ENCODE results near the gene TNPO3.
"Not testable (repeated sequence)": the region's sequence is repeated elsewhere in the genome, so short reads cannot be mapped to it uniquely, and the experiment has no call there.

The TNPO3 gene

DNA sequence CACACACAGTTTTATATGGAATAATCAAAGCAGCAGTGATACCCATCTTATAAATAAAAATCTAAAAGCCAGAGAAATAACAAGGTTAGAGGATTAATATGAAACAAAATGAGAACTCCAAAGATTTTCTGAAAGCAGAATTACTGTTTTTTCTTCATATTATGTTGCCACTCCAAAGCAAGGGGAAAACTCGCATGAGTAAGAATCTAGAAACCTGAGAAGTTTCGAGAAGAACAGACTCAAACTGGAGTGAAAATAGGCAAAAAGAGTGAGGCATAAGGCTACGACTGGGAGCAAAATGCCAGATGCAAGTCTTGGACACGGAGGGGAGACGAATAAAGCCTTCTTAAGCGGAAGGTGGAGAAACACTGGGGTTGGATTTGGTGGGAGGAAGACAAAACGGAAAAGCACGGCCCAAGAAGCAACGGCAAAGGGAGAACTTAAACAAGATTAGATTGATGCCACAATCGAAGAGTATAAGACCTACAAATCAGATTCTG, 923 bp downstream of the TNPO3 start:
- peak overlapping the region; percentile 87 for H3K4me3 ChIP-seq (replicated peaks; ENCODE audit: low read depth, low read length)
- TF ChIP-seq, protein P1, sequence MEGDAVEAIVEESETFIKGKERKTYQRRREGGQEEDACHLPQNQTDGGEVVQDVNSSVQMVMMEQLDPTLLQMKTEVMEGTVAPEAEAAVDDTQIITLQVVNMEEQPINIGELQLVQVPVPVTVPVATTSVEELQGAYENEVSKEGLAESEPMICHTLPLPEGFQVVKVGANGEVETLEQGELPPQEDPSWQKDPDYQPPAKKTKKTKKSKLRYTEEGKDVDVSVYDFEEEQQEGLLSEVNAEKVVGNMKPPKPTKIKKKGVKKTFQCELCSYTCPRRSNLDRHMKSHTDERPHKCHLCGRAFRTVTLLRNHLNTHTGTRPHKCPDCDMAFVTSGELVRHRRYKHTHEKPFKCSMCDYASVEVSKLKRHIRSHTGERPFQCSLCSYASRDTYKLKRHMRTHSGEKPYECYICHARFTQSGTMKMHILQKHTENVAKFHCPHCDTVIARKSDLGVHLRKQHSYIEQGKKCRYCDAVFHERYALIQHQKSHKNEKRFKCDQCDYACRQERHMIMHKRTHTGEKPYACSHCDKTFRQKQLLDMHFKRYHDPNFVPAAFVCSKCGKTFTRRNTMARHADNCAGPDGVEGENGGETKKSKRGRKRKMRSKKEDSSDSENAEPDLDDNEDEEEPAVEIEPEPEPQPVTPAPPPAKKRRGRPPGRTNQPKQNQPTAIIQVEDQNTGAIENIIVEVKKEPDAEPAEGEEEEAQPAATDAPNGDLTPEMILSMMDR (IDR thresholded peaks at IDR 0.05; ENCODE audit: low read length, missing control alignments): no peak
- peak; percentile 44 for DNase-seq (ENCODE audit: low read depth)

DNA sequence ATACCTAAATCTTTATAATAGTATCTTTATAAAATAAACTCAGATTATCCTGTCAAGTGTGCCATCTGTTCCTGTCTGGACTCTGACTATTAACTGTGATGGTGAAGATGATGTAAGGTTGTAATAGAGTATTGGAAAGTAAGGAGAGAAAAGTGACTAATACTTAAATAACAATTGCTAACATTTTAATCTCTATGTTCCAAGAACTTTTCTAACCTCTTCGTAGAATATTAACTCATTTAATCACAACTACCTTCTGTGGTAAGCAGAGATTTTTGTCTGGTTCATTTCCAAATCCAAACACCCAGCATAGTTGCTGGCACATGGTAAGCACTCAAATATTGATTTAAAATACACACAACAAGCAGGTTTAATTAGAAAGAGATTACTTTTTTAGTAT, 2.5 kb downstream of the TNPO3 start:
- no peak overlapping the region for H3K4me3 ChIP-seq (replicated peaks; ENCODE audit: low read depth, low read length)
- no peak for DNase-seq (ENCODE audit: low read depth)
- TF ChIP-seq, protein P1 (IDR thresholded peaks at IDR 0.05; ENCODE audit: low read length, missing control alignments): no peak

DNA sequence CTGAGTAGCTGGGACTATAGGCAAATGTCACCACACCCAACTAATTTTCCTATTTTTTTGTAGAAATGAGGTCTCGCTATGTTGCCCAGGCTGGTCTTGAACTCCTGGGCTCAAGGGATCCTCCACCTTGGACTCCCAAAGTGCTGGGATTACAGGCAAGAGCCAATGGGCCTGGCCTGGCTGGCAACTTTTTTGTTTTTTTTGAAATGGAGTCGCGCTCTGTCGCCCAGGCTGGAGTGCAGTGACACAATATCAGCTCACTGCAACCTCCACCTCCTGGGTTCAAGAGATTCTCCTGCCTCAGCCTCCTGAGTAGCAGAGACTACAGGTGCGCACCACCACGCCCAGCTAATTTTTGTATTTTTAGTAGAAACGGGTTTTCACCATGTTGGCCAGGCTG, 3.5 kb downstream of the TNPO3 start:
- not testable (repeated sequence) for H3K4me3 ChIP-seq (replicated peaks; ENCODE audit: low read depth, low read length); DNase-seq (ENCODE audit: low read depth)

DNA sequence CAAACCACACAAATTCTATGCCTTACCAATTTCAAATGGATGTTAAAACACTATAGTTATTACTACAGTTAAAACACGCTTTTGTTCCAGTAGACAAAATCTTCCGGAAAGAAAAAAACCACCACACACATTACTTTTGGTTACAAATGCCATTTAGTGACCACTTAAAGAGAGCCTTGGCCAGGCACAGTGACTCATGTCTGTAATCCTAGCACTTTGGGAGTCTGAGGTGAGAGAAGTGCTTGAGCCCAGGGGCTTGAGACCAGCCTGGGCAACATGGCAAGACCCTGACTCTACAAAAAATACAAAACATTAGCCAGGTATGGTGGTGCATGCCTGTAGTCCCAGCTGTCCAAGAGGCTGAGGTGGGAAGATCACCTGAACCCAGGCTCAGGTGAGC, 7.2 kb downstream of the TNPO3 start:
- no peak overlapping the region for H3K4me3 ChIP-seq (replicated peaks; ENCODE audit: low read depth, low read length)
- DNase-seq (ENCODE audit: low read depth): no peak
- TF ChIP-seq, protein P1 (IDR thresholded peaks at IDR 0.05; ENCODE audit: low read length, missing control alignments): no peak

DNA sequence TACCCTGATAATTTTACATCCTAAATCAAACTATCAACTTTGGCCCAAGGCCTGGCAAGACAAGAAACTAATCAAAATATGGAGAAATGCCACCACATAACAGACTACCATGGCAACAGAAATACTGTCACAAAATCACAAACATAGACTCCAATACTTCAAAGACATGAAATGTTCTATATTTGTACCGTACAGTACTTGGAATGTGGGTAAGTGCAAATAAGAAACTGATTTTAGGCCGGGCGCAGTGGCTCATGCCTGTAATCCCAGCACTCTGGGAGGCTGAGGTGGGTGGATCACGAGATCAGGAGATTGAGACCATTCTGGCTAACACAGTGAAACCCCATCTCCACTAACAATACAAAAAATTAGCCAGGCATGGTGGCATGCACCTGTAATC, 9.2 kb downstream of the TNPO3 start:
- no peak for DNase-seq (ENCODE audit: low read depth)
- TF ChIP-seq, protein P1 (IDR thresholded peaks at IDR 0.05; ENCODE audit: low read length, missing control alignments): no peak
- no peak overlapping the region for H3K4me3 ChIP-seq (replicated peaks; ENCODE audit: low read depth, low read length)

DNA sequence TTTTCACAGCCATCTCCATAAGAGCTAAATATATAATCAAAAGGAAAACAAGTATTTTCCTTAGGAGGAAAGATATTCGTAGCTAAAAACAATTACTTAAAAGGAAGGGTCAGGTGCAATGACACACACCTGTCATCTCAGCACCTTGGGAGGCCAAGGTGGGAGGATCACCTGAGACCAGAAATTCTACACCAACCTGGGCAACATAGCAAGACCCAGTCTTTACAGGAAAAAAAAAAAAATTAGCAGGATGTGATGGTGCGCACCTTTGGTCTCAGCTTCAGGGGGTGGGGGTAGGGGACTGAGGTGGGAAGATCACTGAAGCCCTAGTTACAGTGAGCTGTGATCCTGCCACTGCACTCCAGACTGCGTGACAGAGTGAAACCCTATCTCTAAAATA, 11.9 kb downstream of the TNPO3 start:
- TF ChIP-seq, protein P1 (IDR thresholded peaks at IDR 0.05; ENCODE audit: low read length, missing control alignments): no peak
- no peak for DNase-seq (ENCODE audit: low read depth)
- H3K4me3 ChIP-seq (replicated peaks; ENCODE audit: low read depth, low read length): no peak overlapping the region

DNA sequence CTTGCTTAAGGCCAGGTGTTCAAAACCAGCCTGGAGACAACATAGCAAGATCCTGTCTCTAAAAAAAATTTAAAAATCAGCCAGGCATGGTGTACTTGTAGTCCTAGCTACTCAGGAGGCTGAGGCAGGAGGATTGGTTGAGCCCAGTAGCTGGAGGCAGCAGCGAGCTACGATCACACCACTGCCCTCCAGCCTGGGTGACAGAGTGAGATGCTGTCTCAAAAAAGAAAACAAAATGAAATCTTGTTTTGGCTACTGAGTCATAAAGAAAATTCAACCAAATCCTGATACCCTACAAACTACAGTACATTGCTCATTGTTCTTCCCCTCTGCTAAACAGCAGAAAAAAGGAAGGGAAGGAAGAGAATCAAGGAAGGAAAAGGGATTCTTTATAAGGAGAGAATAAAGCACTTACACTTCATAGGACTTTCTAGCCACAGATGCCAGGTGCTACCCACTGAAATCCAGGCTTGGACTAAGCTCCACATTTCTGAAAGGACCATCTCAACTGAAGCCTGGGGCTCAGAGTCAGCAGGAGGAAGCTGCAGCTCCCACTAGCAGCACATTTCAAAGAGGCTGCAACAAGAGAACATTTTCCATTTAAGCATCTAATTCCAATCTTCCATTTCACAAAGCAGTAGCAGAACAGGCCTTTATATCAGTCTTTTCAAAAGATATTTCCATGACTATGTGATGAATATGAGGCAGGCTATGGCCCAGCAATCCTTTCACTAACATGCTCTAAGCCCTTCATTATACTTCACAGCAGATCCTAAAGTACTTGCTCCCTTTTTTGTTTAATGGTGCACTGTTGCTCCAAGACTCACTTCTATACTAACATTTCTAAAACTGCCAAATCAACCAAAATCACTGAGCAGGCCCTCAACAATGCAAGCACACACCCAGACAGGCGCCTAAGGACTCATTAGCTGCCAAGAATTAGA, 13.5 kb downstream of the TNPO3 start:
- no peak for DNase-seq (ENCODE audit: low read depth)
- TF ChIP-seq, protein P1 (IDR thresholded peaks at IDR 0.05; ENCODE audit: low read length, missing control alignments): no peak
- H3K4me3 ChIP-seq (replicated peaks; ENCODE audit: low read depth, low read length): no peak overlapping the region

DNA sequence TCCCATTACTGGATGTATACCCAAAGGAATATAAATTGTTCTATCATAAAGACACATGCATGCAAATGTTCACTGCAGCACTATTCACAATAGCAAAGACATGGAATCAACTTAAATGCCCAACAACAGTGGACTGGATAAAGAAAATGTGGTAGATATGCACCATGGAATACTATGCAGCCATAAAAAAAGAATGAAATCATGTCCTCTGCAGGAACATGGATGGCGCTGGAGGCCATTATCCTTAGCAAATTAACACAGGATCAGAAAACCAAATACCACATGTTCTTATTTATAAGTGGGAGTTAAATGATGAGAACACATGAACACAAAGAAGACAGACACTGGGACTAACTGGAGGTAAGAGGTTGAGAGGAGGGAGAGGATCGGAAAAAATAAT, 16.4 kb downstream of the TNPO3 start:
- DNase-seq (ENCODE audit: low read depth); H3K4me3 ChIP-seq (replicated peaks; ENCODE audit: low read depth, low read length): not testable (repeated sequence)
